GM19467 (cell line): Measurements from ENCODE around the gene KRTAP21-2.
"Not testable (repeated sequence)": the region's sequence is repeated elsewhere in the genome, so short reads cannot be mapped to it uniquely, and the experiment has no call there.

Experiments used
- ATAC-seq: cut with Tn5 transposase; IDR thresholded peaks from one replicate; pipeline ENCODE4 v1.9.1; 2021; ENCODE audit warnings: mild to moderate bottlenecking, moderate library complexity; ENCODE audit not compliant: unreplicated experiment

KRTAP21-2 gene

DNA sequence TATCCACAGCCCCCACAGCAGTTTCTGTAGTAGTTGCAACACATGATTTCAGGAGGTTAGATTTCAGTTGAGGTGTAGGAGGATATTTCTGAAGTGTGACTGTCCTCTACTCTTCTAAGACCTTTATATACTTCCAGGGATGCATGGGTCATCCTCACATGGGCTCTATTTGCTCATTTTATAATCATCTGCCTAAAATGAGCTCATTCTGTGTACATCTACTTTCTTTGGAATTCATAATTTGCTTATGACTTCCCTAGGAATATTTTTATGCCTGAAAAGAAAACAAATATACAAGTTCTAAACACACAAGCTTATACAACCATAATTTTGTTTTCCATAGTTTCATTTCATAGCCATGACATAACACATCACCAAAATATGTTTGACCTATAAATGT lies at the start of gene KRTAP21-2:
Gene KRTAP21-2, minus strand, starts transcription at position 101 of the 400 bp plus-strand sequence. Its CDS starts 57 bp downstream, at position 44.
- ATAC-seq: no peak

- ATAC-seq: no peak
Measured at GRCh38 chr21:30793581-30794314, 46.7 kb upstream of the KRTAP21-2 start.

GRCh38 chr21:30779249-30779648 lies 32.2 kb upstream of the KRTAP21-2 start:
- no peak for ATAC-seq

DNA sequence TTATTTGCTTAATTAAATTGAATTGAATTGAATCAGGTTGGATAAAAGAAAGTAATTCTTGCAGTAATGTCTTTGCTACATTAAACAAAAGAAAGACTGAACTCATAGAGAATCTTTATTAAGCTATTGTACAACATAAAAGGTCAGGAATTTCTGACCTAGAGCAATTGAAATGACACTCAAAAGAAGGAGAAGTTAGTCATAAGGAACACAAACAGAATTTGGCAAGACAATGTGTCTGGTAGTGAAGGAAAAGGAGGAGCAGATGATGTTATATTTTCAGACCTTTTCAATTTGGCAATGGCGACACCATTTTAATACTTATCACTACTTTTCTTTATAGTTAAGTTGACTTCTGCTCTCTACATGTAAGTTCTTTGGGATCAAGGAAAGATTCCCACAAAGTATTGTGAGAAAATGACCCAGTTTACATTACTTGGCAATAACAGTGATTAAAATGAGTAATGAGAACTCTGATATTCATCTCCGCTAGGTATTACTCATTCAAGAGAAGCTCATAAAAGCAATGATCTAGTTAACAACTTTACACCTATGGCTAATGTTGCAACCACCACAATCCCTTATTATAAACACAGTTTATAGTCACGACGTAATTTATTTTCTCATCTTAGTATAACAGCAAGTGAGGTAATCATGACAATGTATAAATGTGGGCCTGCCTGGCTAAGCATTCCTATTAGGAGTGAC lies 22.8 kb upstream of the KRTAP21-2 start:
- ATAC-seq: no peak

- no peak for ATAC-seq
Measured at GRCh38 chr21:30760776-30761175, 13.7 kb upstream of the KRTAP21-2 start.

DNA sequence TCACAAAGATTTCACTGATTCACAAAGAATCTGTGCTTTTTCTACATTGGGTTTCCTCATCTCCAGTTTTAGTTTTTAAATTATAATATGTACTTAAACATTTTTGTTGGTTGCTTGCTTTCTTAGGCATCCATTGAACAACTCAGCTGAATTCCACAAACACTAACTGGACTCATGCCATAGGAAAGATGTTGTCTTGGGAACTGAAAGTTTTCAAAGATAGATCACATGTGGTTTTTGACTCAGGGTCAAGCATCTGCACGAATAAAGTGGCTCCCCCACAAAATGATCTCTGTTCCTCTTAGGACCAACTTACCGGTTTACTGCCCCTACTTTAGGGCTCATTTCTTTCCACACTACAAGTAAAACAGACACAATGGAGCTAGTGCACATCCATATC lies 11.2 kb upstream of the KRTAP21-2 start:
- no peak for ATAC-seq

- ATAC-seq: not testable (repeated sequence)
Measured at GRCh38 chr21:30755328-30755727, 8.3 kb upstream of the KRTAP21-2 start, which contains the start of gene KRTAP21-1. Gene KRTAP21-1, minus strand, starts transcription at chr21:30755428. Its CDS starts 50 bp downstream, at chr21:30755378.

GRCh38 chr21:30740462-30740861 lies 6.6 kb downstream of the KRTAP21-2 start:
- ATAC-seq: no peak

- ATAC-seq: no peak
Measured at GRCh38 chr21:30733026-30733425, 14.0 kb downstream of the KRTAP21-2 start.

DNA sequence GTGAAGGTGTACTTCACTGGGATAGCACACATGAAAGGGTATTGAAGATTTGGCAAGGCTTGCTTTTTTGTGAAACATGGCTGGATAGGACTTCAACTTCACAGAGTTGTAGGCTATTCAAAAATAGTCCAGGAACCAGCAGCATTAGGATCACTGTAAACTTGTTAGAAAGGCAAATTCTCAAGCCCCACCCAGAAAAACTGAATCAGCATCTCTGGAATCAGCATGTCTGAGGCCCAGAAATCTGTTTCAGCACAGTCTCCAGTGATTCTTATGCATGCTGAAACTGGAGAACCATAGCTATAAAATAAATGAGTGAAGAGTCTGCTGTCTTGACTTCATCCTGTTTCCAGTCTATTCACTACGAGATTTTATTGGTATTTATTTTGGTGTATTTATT lies 20.3 kb downstream of the KRTAP21-2 start:
- ATAC-seq: no peak

DNA sequence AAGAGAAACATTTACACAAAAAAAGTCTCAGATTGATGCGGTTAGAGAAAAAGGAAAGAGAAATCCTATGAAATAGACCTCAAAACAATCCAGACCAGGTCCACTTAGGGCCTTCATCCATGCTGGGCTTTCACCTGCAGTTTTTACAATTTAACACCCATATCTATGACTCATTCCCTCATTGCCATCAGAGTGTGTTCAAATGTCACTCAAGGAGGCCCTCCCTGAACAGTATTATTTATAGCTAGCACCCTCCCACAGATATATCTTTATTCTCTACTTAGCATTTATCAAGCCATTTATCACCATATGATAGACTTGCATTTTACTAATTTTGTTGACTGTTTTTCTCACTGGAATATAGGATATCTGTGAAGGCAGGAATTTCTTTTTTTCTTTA lies 27.7 kb downstream of the KRTAP21-2 start:
- ATAC-seq: no peak

GRCh38 chr21:30718239-30718909 lies 28.7 kb downstream of the KRTAP21-2 start, which contains the start of gene KRTAP21-3:
Gene KRTAP21-3, minus strand, starts transcription at chr21:30718777. Its CDS starts 18 bp downstream, at chr21:30718759.
- ATAC-seq: no peak

DNA sequence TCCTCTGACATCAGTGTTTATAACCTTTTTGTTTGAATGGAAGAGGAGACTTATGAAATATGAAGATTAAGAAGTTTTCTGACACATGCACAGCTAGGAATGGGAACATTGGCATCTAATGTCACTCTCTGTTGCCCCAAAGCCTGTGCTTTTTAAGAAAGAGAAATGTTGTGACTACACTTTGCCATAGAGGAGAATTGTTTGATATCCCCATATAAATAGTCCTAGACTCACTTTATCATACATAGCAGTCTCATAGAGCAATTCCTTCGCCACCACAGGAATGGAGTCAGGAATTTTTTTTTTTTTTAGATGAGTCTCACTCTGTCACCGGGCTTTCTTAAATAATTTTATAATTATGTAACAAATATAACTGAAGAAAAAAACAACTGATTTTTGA lies 30.0 kb downstream of the KRTAP21-2 start:
- ATAC-seq: no peak

GRCh38 chr21:30714946-30715345 lies 32.1 kb downstream of the KRTAP21-2 start:
- ATAC-seq: no peak

DNA sequence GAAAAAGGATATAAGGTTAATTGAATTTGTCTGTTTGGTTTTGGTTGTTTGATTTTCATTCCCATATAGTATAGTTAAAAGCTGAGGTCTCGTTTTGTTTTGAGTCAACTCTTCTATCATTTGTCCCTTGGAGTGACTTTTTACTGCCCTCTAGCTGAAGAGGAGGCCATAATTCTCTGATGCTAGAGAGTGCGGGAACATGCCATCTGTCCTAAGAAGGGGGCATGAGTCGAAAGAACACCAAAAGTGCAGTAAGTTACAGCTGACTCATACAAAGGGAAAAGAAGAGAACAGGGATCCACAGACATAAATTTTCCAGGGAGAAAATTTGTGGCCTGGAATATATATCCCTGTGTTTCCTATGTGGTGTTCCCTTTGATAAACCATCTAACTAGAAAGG lies 32.6 kb downstream of the KRTAP21-2 start:
- ATAC-seq: no peak

DNA sequence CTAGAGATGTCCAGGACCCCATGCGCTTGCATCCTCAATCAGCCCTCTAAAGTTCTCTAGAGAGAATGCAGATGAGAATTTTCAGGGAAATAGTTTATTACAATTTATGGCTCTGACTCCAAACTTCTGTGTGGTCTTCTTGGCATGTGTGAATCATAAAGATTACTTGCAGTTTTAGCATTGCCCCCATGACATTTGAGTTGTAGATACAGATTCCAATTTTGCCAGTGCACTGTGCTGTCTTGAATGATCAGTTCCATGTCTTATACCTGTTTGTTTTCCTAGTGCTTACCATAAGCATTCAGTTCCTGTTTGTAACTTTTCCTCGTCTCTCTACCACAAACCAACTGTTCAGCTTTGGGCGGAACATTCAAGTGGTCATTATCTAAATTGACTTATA lies 33.3 kb downstream of the KRTAP21-2 start:
- ATAC-seq: no peak

GRCh38 chr21:30710499-30710898 lies 36.6 kb downstream of the KRTAP21-2 start:
- ATAC-seq: no peak

DNA sequence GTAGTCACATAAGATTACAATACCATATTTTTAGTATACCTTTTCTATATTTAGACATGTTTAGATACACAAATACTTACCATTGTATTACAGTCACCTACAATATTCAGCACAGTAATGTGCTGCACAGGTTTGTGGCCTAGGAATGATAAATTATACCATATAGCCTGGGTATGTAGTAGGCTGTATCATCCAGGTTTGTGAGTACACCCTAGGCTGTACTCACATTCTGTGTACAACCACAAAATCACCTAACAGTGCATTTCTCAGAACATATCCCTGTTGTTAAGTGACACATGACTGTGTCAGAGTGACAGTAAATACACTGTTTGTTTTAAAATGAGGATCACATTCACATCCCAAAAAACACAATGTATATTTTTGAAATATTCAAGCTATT lies 39.6 kb downstream of the KRTAP21-2 start:
- ATAC-seq: no peak
